K562 (cell line): ENCODE data around the gene ABHD5. TPM values are rescaled to one million over a fixed set of nuclear protein-coding genes. Genes with fewer than 3 reads are reported as not detected.

Source experiments
- ARID1B ChIP-seq: fragments of 450-650 bp; IDR thresholded peaks from 2 replicates; pipeline ENCODE4 v1.6.1; 2016; ENCODE audit warnings: antibody characterized with exemption, mild to moderate bottlenecking, inconsistent platforms
- CHD4 ChIP-seq: fragments of 200-600 bp; sonication (generic); IDR thresholded peaks from 3 replicates; pipeline ENCODE4 v1.6.1; 2012; ENCODE audit warnings: low read depth, mild to moderate bottlenecking, mixed read lengths, low read length, inconsistent platforms; ENCODE audit not compliant: insufficient read depth, insufficient replicate concordance, poor library complexity, severe bottlenecking
- CREBBP ChIP-seq: IDR thresholded peaks from one replicate; pipeline ENCODE4 v1.6.1; 2012; ENCODE audit warnings: low read depth, mild to moderate bottlenecking, control low read depth, inconsistent platforms, low read length
- DMBX1 ChIP-seq: fragments of 250-450 bp; sonication (Bioruptor Pico); IDR thresholded peaks from 2 replicates; pipeline ENCODE4 v1.8.0; 2022; ENCODE audit warnings: inconsistent platforms, mild to moderate bottlenecking, moderate library complexity, borderline replicate concordance
- E2F4 ChIP-seq: sonication (generic); formaldehyde crosslinking; IDR thresholded peaks from 2 replicates; pipeline ENCODE4 v1.8.0; 2022; ENCODE audit warnings: mild to moderate bottlenecking, low read depth, missing genetic modification reagents
- EP400 ChIP-seq: fragments of 450-650 bp; IDR thresholded peaks from 2 replicates; pipeline ENCODE4 v1.6.1; 2017; ENCODE audit warnings: antibody characterized with exemption, mild to moderate bottlenecking, moderate library complexity
- FOXK2 ChIP-seq, 2 experiments: fragments of 450-650 bp; IDR thresholded peaks in 1 of 2; conservative IDR thresholded peaks in 1 of 2; 2 replicates each; pipeline ENCODE4 v1.6.1; 2016; ENCODE audit warnings: low read depth in 2 of 2, mild to moderate bottlenecking in 1 of 2
- FUS ChIP-seq: fragments of 200-400 bp; formaldehyde crosslinking; optimal IDR thresholded peaks from 2 replicates; pipeline ENCODE3; 2017; ENCODE audit warnings: low read depth, low read length
- HCFC1 ChIP-seq: IDR thresholded peaks from 2 replicates; pipeline ENCODE4 v1.6.1; 2012; ENCODE audit warnings: low read depth, low read length, improper control_type of control experiment
- MXD1 ChIP-seq: fragments of 250-450 bp; sonication (Bioruptor Pico); IDR thresholded peaks from 2 replicates; pipeline ENCODE4 v1.8.0; 2021; ENCODE audit warnings: borderline replicate concordance, mild to moderate bottlenecking, moderate library complexity; ENCODE audit not compliant: poor library complexity, severe bottlenecking
- NUFIP1 ChIP-seq: fragments of 450-650 bp; IDR thresholded peaks from 2 replicates; pipeline ENCODE4 v1.6.1; 2018; ENCODE audit not compliant: partially characterized antibody
- POLR2B ChIP-seq: fragments of 450-650 bp; IDR thresholded peaks from 2 replicates; pipeline ENCODE4 v1.6.1; 2018; ENCODE audit warnings: low read depth; ENCODE audit not compliant: partially characterized antibody
- RBM14 ChIP-seq: fragments of 200-400 bp; formaldehyde crosslinking; IDR thresholded peaks from 2 replicates; pipeline ENCODE4 v1.6.1; 2018; ENCODE audit warnings: low read depth, mild to moderate bottlenecking, low read length, moderate library complexity, borderline replicate concordance; ENCODE audit not compliant: insufficient read depth
- RREB1 ChIP-seq: fragments of 250-450 bp; sonication (Bioruptor Pico); IDR thresholded peaks from 2 replicates; pipeline ENCODE4 v1.4.0; 2020
- SAP30 ChIP-seq: fragments of 200-600 bp; sonication (generic); IDR thresholded peaks from 2 replicates; pipeline ENCODE4 v1.6.1; 2012; ENCODE audit warnings: borderline replicate concordance, low read depth, mild to moderate bottlenecking, moderate library complexity, low read length, control low read depth, inconsistent platforms; ENCODE audit not compliant: insufficient read depth, poor library complexity, severe bottlenecking
- YBX1 ChIP-seq: fragments of 450-650 bp; IDR thresholded peaks from 2 replicates; pipeline ENCODE4 v1.7.1; 2016; ENCODE audit warnings: mild to moderate bottlenecking
- ZNF23 ChIP-seq: fragments of 250-450 bp; sonication (Bioruptor Pico); IDR thresholded peaks from 2 replicates; pipeline ENCODE4 v1.4.0; 2020; ENCODE audit warnings: mild to moderate bottlenecking
- ZNF586 ChIP-seq: fragments of 450-650 bp; formaldehyde crosslinking; conservative IDR thresholded peaks from 2 replicates; pipeline ENCODE4 v1.4.0; 2020; ENCODE audit warnings: mild to moderate bottlenecking, moderate library complexity
- polyA plus RNA-seq, 8 experiments: library from polyadenylated mRNA; depleted of rRNA in 4 of 8; stranded (reverse) in 5 of 8; unstranded in 3 of 8; fragments of >200 nt; fragmentation: Nextera tagmentation in 2 of 8; fragmentation: Illumina TruSeq in 1 of 8; extraction: Ambion mirVana in 2 of 8; extraction: Trizol in 1 of 8; gene quantifications; 2 replicates each; pipeline versions ENCODE4 v1.2.1 to v1.2.3, GENCODE V29; 2011 to 2014; ENCODE audit warnings: inconsistent platforms in 1 of 8, missing spikeins in 1 of 8
- total RNA-seq, 7 experiments: library from RNA; depleted of rRNA in 6 of 7; stranded (reverse); fragments of >200 nt in 6 of 7; fragmentation: Illumina TruSeq in 2 of 7; extraction: Trizol in 2 of 7; gene quantifications; 2 replicates each; pipeline versions ENCODE4 v1.2.1 to v1.2.3, GENCODE V29; 2011 to 2021; ENCODE audit warnings: low replicate concordance in 1 of 7
- TF ChIP-seq, protein P1 (sequence below): sonication (generic); formaldehyde crosslinking; IDR thresholded peaks from 2 replicates; pipeline ENCODE4 v1.8.1; 2023; ENCODE audit warnings: mild to moderate bottlenecking, missing genetic modification reagents

The ABHD5 gene
- total and polyA plus RNA-seq, 9 of the 15 experiments (the other 6 are each of a cell fraction or from before 2014, with no cell fraction given), result 27.8 to 61.7 (median 39.9) TPM

DNA sequence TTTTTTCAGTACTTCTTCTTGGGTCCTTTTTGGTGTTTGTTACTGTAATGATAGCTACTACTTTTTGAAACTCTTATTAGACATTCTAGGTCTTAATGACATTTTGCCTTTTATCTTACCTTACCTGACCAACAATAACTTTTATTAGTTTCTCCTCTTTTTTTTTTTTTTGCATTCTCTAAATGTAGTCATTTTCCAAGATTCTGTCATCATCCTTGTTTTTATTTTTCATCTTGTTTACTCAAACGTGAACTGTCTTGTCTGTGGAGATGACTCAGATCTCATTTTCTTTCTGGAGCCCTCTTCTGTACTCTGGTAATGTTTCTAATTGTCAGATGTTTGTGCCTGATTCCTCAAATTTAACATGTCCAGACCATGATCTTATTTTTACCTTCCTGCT lies 2.9 kb downstream of the ABHD5 start (continued):
- no peak for TF ChIP-seq RBM14
- TF ChIP-seq ZNF23 (CRISPR knock-in tag), result no peak
- no peak for TF ChIP-seq RREB1 (CRISPR knock-in tag)
- no peak for TF ChIP-seq EP400
- TF ChIP-seq SAP30, result no peak
- no peak for TF ChIP-seq CREBBP
- no peak for TF ChIP-seq DMBX1
- 0 out of 2 replicates have a peak, but pooled peaks have one; percentile 55 for TF ChIP-seq ARID1B
- no peak for TF ChIP-seq CHD4
- no peak for TF ChIP-seq POLR2B
- TF ChIP-seq, protein P1, sequence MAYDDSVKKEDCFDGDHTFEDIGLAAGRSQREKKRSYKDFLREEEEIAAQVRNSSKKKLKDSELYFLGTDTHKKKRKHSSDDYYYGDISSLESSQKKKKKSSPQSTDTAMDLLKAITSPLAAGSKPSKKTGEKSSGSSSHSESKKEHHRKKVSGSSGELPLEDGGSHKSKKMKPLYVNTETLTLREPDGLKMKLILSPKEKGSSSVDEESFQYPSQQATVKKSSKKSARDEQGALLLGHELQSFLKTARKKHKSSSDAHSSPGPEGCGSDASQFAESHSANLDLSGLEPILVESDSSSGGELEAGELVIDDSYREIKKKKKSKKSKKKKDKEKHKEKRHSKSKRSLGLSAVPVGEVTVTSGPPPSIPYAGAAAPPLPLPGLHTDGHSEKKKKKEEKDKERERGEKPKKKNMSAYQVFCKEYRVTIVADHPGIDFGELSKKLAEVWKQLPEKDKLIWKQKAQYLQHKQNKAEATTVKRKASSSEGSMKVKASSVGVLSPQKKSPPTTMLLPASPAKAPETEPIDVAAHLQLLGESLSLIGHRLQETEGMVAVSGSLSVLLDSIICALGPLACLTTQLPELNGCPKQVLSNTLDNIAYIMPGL (CRISPR knock-in tag), result no peak
- no peak for TF ChIP-seq MXD1
- TF ChIP-seq FOXK2 (conservative IDR thresholded peaks at IDR 0.05 in 1 of 2, IDR thresholded peaks at IDR 0.05 in 1 of 2; ENCODE audit: low read depth in 2 of 2), result peak; percentile 58 to 77; a peak in 2 of 4 replicates
- no peak for TF ChIP-seq ZNF586 (CRISPR knock-in tag)
- TF ChIP-seq HCFC1, result no peak
- no peak for TF ChIP-seq YBX1
- TF ChIP-seq NUFIP1, result no peak
- TF ChIP-seq E2F4, result no peak
- no peak for TF ChIP-seq FUS
